GM18868 (cell line): ENCODE results near the gene DNAJC11.
A peak's percentile ranks its signal among the peaks of the same experiment; 100 is the strongest.

ENCODE experiments used
- ATAC-seq: cut with Tn5 transposase; IDR thresholded peaks from one replicate; pipeline ENCODE4 v1.9.1; 2021; ENCODE audit warnings: mild to moderate bottlenecking, moderate library complexity; ENCODE audit not compliant: unreplicated experiment

The DNAJC11 gene

GRCh38 chr1:6627031-6627430, 74.6 kb downstream of the DNAJC11 start:
- ATAC-seq: no peak

GRCh38 chr1:6625584-6626149, 75.9 kb downstream of the DNAJC11 start:
- ATAC-seq: peak; percentile 7

- peak; percentile 83 for ATAC-seq
Observed at GRCh38 chr1:6624710-6625583, 76.7 kb downstream of the DNAJC11 start, which contains the start of gene THAP3. Gene THAP3 (plus strand): TSS chr1:6624868. CDS start chr1:6625219, 351 bp downstream.

- no peak for ATAC-seq
Observed at GRCh38 chr1:6623269-6623965, 78.2 kb downstream of the DNAJC11 start.

- ATAC-seq: no peak
Observed at GRCh38 chr1:6622396-6623152, 79.0 kb downstream of the DNAJC11 start.

- no peak for ATAC-seq
Observed at GRCh38 chr1:6621429-6622391, 79.9 kb downstream of the DNAJC11 start.

GRCh38 chr1:6619045-6619444, 82.6 kb downstream of the DNAJC11 start:
- no peak for ATAC-seq

- no peak for ATAC-seq
Observed at GRCh38 chr1:6614929-6615785, 86.5 kb downstream of the DNAJC11 start.

GRCh38 chr1:6614019-6614928, 87.3 kb downstream of the DNAJC11 start:
- no peak for ATAC-seq

- peak; percentile 89 for ATAC-seq
Observed at GRCh38 chr1:6613361-6614018, 88.1 kb downstream of the DNAJC11 start, which contains the start of gene PHF13. Gene PHF13 (plus strand): TSS chr1:6613731. CDS start chr1:6614067, 336 bp downstream.

- peak; percentile 42 for ATAC-seq
Observed at GRCh38 chr1:6612641-6613360, 88.8 kb downstream of the DNAJC11 start.

GRCh38 chr1:6603915-6604558, 97.6 kb downstream of the DNAJC11 start:
- no peak for ATAC-seq

GRCh38 chr1:6603238-6603914, 98.2 kb downstream of the DNAJC11 start:
- peak; percentile 20 for ATAC-seq

GRCh38 chr1:6602669-6603237, 98.9 kb downstream of the DNAJC11 start, which contains the start of gene KLHL21:
Gene KLHL21 (minus strand): TSS chr1:6602869. CDS start chr1:6602817, 52 bp downstream.
- peak; percentile 55 for ATAC-seq
